Measurements from ENCODE around the gene NAALADL2.
"Not testable (repeated sequence)": the region's sequence is repeated elsewhere in the genome, so short reads cannot be mapped to it uniquely, and the experiment has no call there.

NAALADL2 gene

GRCh38 chr3:175764722-175765121 lies 905.6 kb downstream of the NAALADL2 start:
- Histone ChIP-seq H3K36me3 (ENCODE audit: insufficient read depth, low read length) (no peaks in the 10 kb centered on the region), H3K9me3 (ENCODE audit: control insufficient read depth, insufficient read depth, low read length) (no peaks in the 10 kb centered on the region), H3K9ac (ENCODE audit: low read depth, low read length) (no peak overlapping the region), H3K4me1 (ENCODE audit: insufficient read depth, low read length) (no peaks in the 10 kb centered on the region)

GRCh38 chr3:175770426-175770825 lies 911.3 kb downstream of the NAALADL2 start:
- Histone ChIP-seq H3K36me3 (ENCODE audit: insufficient read depth, low read length) (no peaks in the 10 kb centered on the region), H3K9ac (ENCODE audit: low read depth, low read length) (no peak overlapping the region), H3K4me1 (ENCODE audit: insufficient read depth, low read length) (no peaks in the 10 kb centered on the region), H3K9me3 (ENCODE audit: control insufficient read depth, insufficient read depth, low read length) (no peaks in the 10 kb centered on the region)

- Histone ChIP-seq H3K36me3 (ENCODE audit: insufficient read depth, low read length) (no peaks in the 10 kb centered on the region), H3K9ac (ENCODE audit: low read depth, low read length) (no peak overlapping the region), H3K9me3 (ENCODE audit: control insufficient read depth, insufficient read depth, low read length) (no peaks in the 10 kb centered on the region), H3K4me1 (ENCODE audit: insufficient read depth, low read length) (no peaks in the 10 kb centered on the region)
These were observed 918.4 kb downstream of the NAALADL2 start for GRCh38 chr3:175777495-175777894.

GRCh38 chr3:175777965-175778364 lies 918.8 kb downstream of the NAALADL2 start:
- Histone ChIP-seq H3K4me1 (ENCODE audit: insufficient read depth, low read length) (no peaks in the 10 kb centered on the region), H3K9ac (ENCODE audit: low read depth, low read length) (no peak overlapping the region), H3K9me3 (ENCODE audit: control insufficient read depth, insufficient read depth, low read length) (no peaks in the 10 kb centered on the region), H3K36me3 (ENCODE audit: insufficient read depth, low read length) (no peaks in the 10 kb centered on the region)

GRCh38 chr3:175778994-175779393 lies 919.9 kb downstream of the NAALADL2 start:
- H3K9me3 ChIP-seq (ENCODE audit: control insufficient read depth, insufficient read depth, low read length), result no peaks in the 10 kb centered on the region
- H3K4me1 ChIP-seq (ENCODE audit: insufficient read depth, low read length), result no peaks in the 10 kb centered on the region
- H3K36me3 ChIP-seq (ENCODE audit: insufficient read depth, low read length), result no peaks in the 10 kb centered on the region
- H3K9ac ChIP-seq (ENCODE audit: low read depth, low read length), result no peak overlapping the region

GRCh38 chr3:175787109-175787508 lies 928.0 kb downstream of the NAALADL2 start:
- not testable (repeated sequence) for H3K4me1 ChIP-seq (ENCODE audit: insufficient read depth, low read length); H3K9me3 ChIP-seq (ENCODE audit: control insufficient read depth, insufficient read depth, low read length); H3K36me3 ChIP-seq (ENCODE audit: insufficient read depth, low read length); H3K9ac ChIP-seq (ENCODE audit: low read depth, low read length)

- no peaks in the 10 kb centered on the region for H3K9me3 ChIP-seq (ENCODE audit: control insufficient read depth, insufficient read depth, low read length)
- no peak overlapping the region for H3K9ac ChIP-seq (ENCODE audit: low read depth, low read length)
- H3K36me3 ChIP-seq (ENCODE audit: insufficient read depth, low read length), result no peaks in the 10 kb centered on the region
- peaks cover 6% of the 10 kb centered on the region; the same call in 1 of the 2 replicates for H3K4me1 ChIP-seq (ENCODE audit: insufficient read depth, low read length)
These were observed 933.1 kb downstream of the NAALADL2 start for GRCh38 chr3:175792245-175792644.

- Histone ChIP-seq H3K4me1 (ENCODE audit: insufficient read depth, low read length) (no peaks in the 10 kb centered on the region; the same call in 1 of the 2 replicates), H3K9me3 (ENCODE audit: control insufficient read depth, insufficient read depth, low read length) (no peaks in the 10 kb centered on the region), H3K9ac (ENCODE audit: low read depth, low read length) (no peak overlapping the region), H3K36me3 (ENCODE audit: insufficient read depth, low read length) (no peaks in the 10 kb centered on the region)
These were observed 939.2 kb downstream of the NAALADL2 start for GRCh38 chr3:175798326-175798725.

GRCh38 chr3:175805825-175806224 lies 946.7 kb downstream of the NAALADL2 start:
- no peak overlapping the region for H3K9ac ChIP-seq (ENCODE audit: low read depth, low read length)
- no peaks in the 10 kb centered on the region for H3K36me3 ChIP-seq (ENCODE audit: insufficient read depth, low read length)
- H3K9me3 ChIP-seq (ENCODE audit: control insufficient read depth, insufficient read depth, low read length), result no peaks in the 10 kb centered on the region
- 0 out of 2 replicates have a peak, but pooled peaks cover 8% of the 10 kb centered on the region for H3K4me1 ChIP-seq (ENCODE audit: insufficient read depth, low read length)

- no peaks in the 10 kb centered on the region for H3K9me3 ChIP-seq (ENCODE audit: control insufficient read depth, insufficient read depth, low read length)
- H3K9ac ChIP-seq (ENCODE audit: low read depth, low read length), result no peak overlapping the region
- H3K36me3 ChIP-seq (ENCODE audit: insufficient read depth, low read length), result no peaks in the 10 kb centered on the region
- H3K4me1 ChIP-seq (ENCODE audit: insufficient read depth, low read length), result 0 out of 2 replicates have a peak, but pooled peaks cover 8% of the 10 kb centered on the region
These were observed 948.0 kb downstream of the NAALADL2 start for GRCh38 chr3:175807175-175807574.

- Histone ChIP-seq H3K36me3 (ENCODE audit: insufficient read depth, low read length) (peaks cover 2% of the 10 kb centered on the region; the same call in 1 of the 2 replicates), H3K4me1 (ENCODE audit: insufficient read depth, low read length) (peaks cover 21% of the 10 kb centered on the region), H3K9me3 (ENCODE audit: control insufficient read depth, insufficient read depth, low read length) (peaks cover 23% of the 10 kb centered on the region), H3K9ac (ENCODE audit: low read depth, low read length) (no peak overlapping the region)
These were observed 959.8 kb downstream of the NAALADL2 start for GRCh38 chr3:175818811-175819464.

GRCh38 chr3:175822766-175823491 lies 963.8 kb downstream of the NAALADL2 start:
- H3K9ac ChIP-seq (ENCODE audit: low read depth, low read length); H3K36me3 ChIP-seq (ENCODE audit: insufficient read depth, low read length): not testable (repeated sequence)
- H3K9me3 ChIP-seq (ENCODE audit: control insufficient read depth, insufficient read depth, low read length), result peaks cover 23% of the 10 kb centered on the region
- peaks cover 42% of the 10 kb centered on the region for H3K4me1 ChIP-seq (ENCODE audit: insufficient read depth, low read length)

GRCh38 chr3:175825016-175825580 lies 966.0 kb downstream of the NAALADL2 start:
- Histone ChIP-seq H3K9ac (ENCODE audit: low read depth, low read length) (peak overlapping the region; percentile 23; the same call in 1 of the 2 replicates), H3K4me1 (ENCODE audit: insufficient read depth, low read length) (peaks cover 42% of the 10 kb centered on the region)
- not testable (repeated sequence) for H3K9me3 ChIP-seq (ENCODE audit: control insufficient read depth, insufficient read depth, low read length); H3K36me3 ChIP-seq (ENCODE audit: insufficient read depth, low read length)

GRCh38 chr3:175826759-175827158 lies 967.6 kb downstream of the NAALADL2 start:
- no peaks in the 10 kb centered on the region for H3K9me3 ChIP-seq (ENCODE audit: control insufficient read depth, insufficient read depth, low read length)
- peaks cover 36% of the 10 kb centered on the region for H3K4me1 ChIP-seq (ENCODE audit: insufficient read depth, low read length)
- H3K36me3 ChIP-seq (ENCODE audit: insufficient read depth, low read length), result no peaks in the 10 kb centered on the region
- no peak overlapping the region for H3K9ac ChIP-seq (ENCODE audit: low read depth, low read length)

- H3K36me3 ChIP-seq (ENCODE audit: insufficient read depth, low read length); H3K9ac ChIP-seq (ENCODE audit: low read depth, low read length); H3K9me3 ChIP-seq (ENCODE audit: control insufficient read depth, insufficient read depth, low read length): not testable (repeated sequence)
- peaks cover 14% of the 10 kb centered on the region for H3K4me1 ChIP-seq (ENCODE audit: insufficient read depth, low read length)
These were observed 970.7 kb downstream of the NAALADL2 start for GRCh38 chr3:175829809-175830208.
